ENCODE data around the gene NFIC.
"Not testable (repeated sequence)": the region's sequence is repeated elsewhere in the genome, so short reads cannot be mapped to it uniquely, and the experiment has no call there.

NFIC gene
- total RNA-seq, result 19.5 reads per million, percentile 46 among the genes with 10 or more reads in this experiment

GRCh38 chr19:3365836-3366752, at the start of gene NFIC:
NFIC (plus strand) TSS chr19:3366583; CDS start chr19:3366637, 54 bp downstream.
- DNase-seq, result no peak

- no peak for DNase-seq
These were observed 49.6 kb upstream of the NFIC start for GRCh38 chr19:3316659-3317207.

- DNase-seq, result no peak
These were observed 46.6 kb upstream of the NFIC start for GRCh38 chr19:3319643-3320353.

- DNase-seq, result no peak
These were observed 46.1 kb upstream of the NFIC start for GRCh38 chr19:3320354-3320670.

- DNase-seq, result no peak
These were observed 45.5 kb upstream of the NFIC start for GRCh38 chr19:3320853-3321252.

GRCh38 chr19:3321696-3322095, 44.7 kb upstream of the NFIC start:
- no peak for DNase-seq

- DNase-seq, result no peak
These were observed 44.0 kb upstream of the NFIC start for GRCh38 chr19:3322199-3322978.

GRCh38 chr19:3323026-3323425, 43.4 kb upstream of the NFIC start:
- DNase-seq, result no peak

GRCh38 chr19:3323658-3324057, 42.7 kb upstream of the NFIC start:
- DNase-seq, result no peak

GRCh38 chr19:3324405-3324856, 42.0 kb upstream of the NFIC start:
- peak; percentile 68 for DNase-seq

GRCh38 chr19:3325451-3325850, 40.9 kb upstream of the NFIC start:
- DNase-seq, result no peak

- no peak for DNase-seq
These were observed 37.6 kb upstream of the NFIC start for GRCh38 chr19:3328743-3329142.

GRCh38 chr19:3330047-3330446, 36.3 kb upstream of the NFIC start:
- DNase-seq, result no peak

GRCh38 chr19:3332232-3332631, 34.2 kb upstream of the NFIC start:
- not testable (repeated sequence) for DNase-seq

GRCh38 chr19:3333020-3333583, 33.3 kb upstream of the NFIC start:
- DNase-seq, result no peak

- no peak for DNase-seq
These were observed 32.7 kb upstream of the NFIC start for GRCh38 chr19:3333662-3334061.

GRCh38 chr19:3334749-3335430, 31.5 kb upstream of the NFIC start:
- not testable (repeated sequence) for DNase-seq

GRCh38 chr19:3335431-3336350, 30.7 kb upstream of the NFIC start:
- no peak for DNase-seq

GRCh38 chr19:3336351-3336679, 30.1 kb upstream of the NFIC start:
- DNase-seq, result no peak

GRCh38 chr19:3336680-3337523, 29.5 kb upstream of the NFIC start:
- DNase-seq, result no peak
